Spinal cord (tissue), 10 donors: ENCODE data around the gene B4GALT6. TPM values are rescaled to one million over a fixed set of nuclear protein-coding genes. Genes with fewer than 3 reads are reported as not detected.
"Not testable (repeated sequence)": the region's sequence is repeated elsewhere in the genome, so short reads cannot be mapped to it uniquely, and the experiment has no call there.

Experiments used
- DNase-seq, 6 donors: peaks; one replicate each; pipeline versions ENCODE4 v3.0.0 to v3.0.0-alpha.2; 2013 to 2015; ENCODE audit warnings: low spot score in 6 of 6, low read depth in 4 of 6
- H3K27ac ChIP-seq: one replicate; pipeline ENCODE4 v1.5.1; 2013; ENCODE audit warnings: low read depth, low read length, control low read depth
- H3K27me3 ChIP-seq: one replicate; pipeline ENCODE4 v1.6.1; 2013; ENCODE audit warnings: low read length; ENCODE audit not compliant: control insufficient read depth, insufficient read depth
- H3K36me3 ChIP-seq: one replicate; pipeline ENCODE4 v1.6.1; 2013; ENCODE audit warnings: low read length; ENCODE audit not compliant: control insufficient read depth, insufficient read depth
- H3K4me1 ChIP-seq: one replicate; pipeline ENCODE4 v1.6.1; 2013; ENCODE audit warnings: low read length; ENCODE audit not compliant: control insufficient read depth, insufficient read depth
- H3K4me3 ChIP-seq: one replicate; pipeline ENCODE4 v1.5.1; 2013; ENCODE audit warnings: low read depth, low read length, control low read depth
- H3K9me3 ChIP-seq: one replicate; pipeline ENCODE4 v1.6.1; 2013; ENCODE audit warnings: low read length; ENCODE audit not compliant: control insufficient read depth, insufficient read depth
- WGBS: methylation state at CpG from one replicate; pipeline ENCODE4 v1.1.5; 2013; ENCODE audit warnings: missing lambda C conversion rate; ENCODE audit not compliant: insufficient coverage; 5-methylcytosine and 5-hydroxymethylcytosine counted together
- long read RNA-seq, 4 donors: transcript quantifications; one replicate each; lab custom pipeline, GENCODE V29; 2026
- polyA plus RNA-seq, 2 donors: library from polyadenylated mRNA; unstranded; fragments of 120-200 nt; gene quantifications; one replicate each; pipeline ENCODE4 v1.2.1, GENCODE V29; 2013; ENCODE audit not compliant: insufficient read length in 2 of 2
- total RNA-seq, 2 donors: library from RNA; depleted of rRNA in 1 of 2; stranded (reverse); fragments of 120-200 nt in 1 of 2; fragments of >200 nt in 1 of 2; gene quantifications; one replicate each; pipeline versions ENCODE4 v1.2.3 to v1.2.4, GENCODE V29; 2013 to 2014
- donor health status: healthy.

Gene B4GALT6
- total RNA-seq (10 to 100 TPM; 15.2 to 52.3 TPM), polyA plus RNA-seq (10 to 100 TPM; 41.5 to 54.6 TPM)
- long read RNA-seq, donor 1, transcript B4GALT6-202 (9 exons, 3,891 nt) = major isoform, 8 of 8 reads
- long read RNA-seq, donor 1, partial matches to known transcripts = 0 of 8 reads
- long read RNA-seq, donor 1, other reads (novel, unspliced or antisense) = 0 of 8 reads
- long read RNA-seq, donor 2, partial matches to known transcripts = 0 of 2 reads
- long read RNA-seq, donor 2, other reads (novel, unspliced or antisense) = 0 of 2 reads
- long read RNA-seq, donor 3, partial matches to known transcripts = 0 of 1 reads
- long read RNA-seq, donor 3, other reads (novel, unspliced or antisense) = 0 of 1 reads
- long read RNA-seq, donor 4 = 0 reads

- H3K27ac ChIP-seq = peak within 1 kb of the TSS; percentile 81
- H3K36me3 ChIP-seq = no peaks in the 10 kb centered on the region
- peak in 5 of 6 donors; percentile 33 to 84 (median 47) for DNase-seq
- no peaks in the 10 kb centered on the region for H3K9me3 ChIP-seq
- peak within 1 kb of the TSS; percentile 80 for H3K4me3 ChIP-seq
- under 1% methylated on average over 83 of the region's 86 CpGs for whole genome bisulfite sequencing
- H3K27me3 ChIP-seq = no peaks in the 10 kb centered on the region
- H3K4me1 ChIP-seq = peaks cover 10% of the 10 kb centered on the region
Observed at GRCh38 chr18:31684279-31685096, at the start of gene B4GALT6. B4GALT6 (minus strand) TSS chr18:31684581; CDS start chr18:31684426, 155 bp downstream.

GRCh38 chr18:31731628-31732027 is 47.2 kb upstream of the B4GALT6 start:
- Histone ChIP-seq H3K4me1 (no peaks in the 10 kb centered on the region), H3K9me3 (peaks cover 1% of the 10 kb centered on the region), H3K4me3 (no peak overlapping the region), H3K27me3 (no peaks in the 10 kb centered on the region), H3K36me3 (no peaks in the 10 kb centered on the region), H3K27ac (no peak overlapping the region)
- peak in 1 of 6 donors; percentile 5 for DNase-seq
- WGBS = no CpG with 5 or more reads among the region's 3 CpGs

- not testable (repeated sequence) for H3K27me3 ChIP-seq, H3K9me3 ChIP-seq, H3K36me3 ChIP-seq, H3K4me3 ChIP-seq, H3K27ac ChIP-seq, DNase-seq, H3K4me1 ChIP-seq
- no CpG with 5 or more reads among the region's 2 CpGs for WGBS
Observed at GRCh38 chr18:31729196-31729595, 44.8 kb upstream of the B4GALT6 start.

GRCh38 chr18:31723990-31724711 is 39.8 kb upstream of the B4GALT6 start:
- peak in 2 of 6 donors; percentile 46 to 50 for DNase-seq
- no peaks in the 10 kb centered on the region for H3K36me3 ChIP-seq
- H3K4me3 ChIP-seq = peak overlapping the region; percentile 63
- no peaks in the 10 kb centered on the region for H3K9me3 ChIP-seq
- H3K27ac ChIP-seq = no peak overlapping the region
- whole genome bisulfite sequencing = 8% methylated on average over 43 of the region's 43 CpGs
- H3K27me3 ChIP-seq = no peaks in the 10 kb centered on the region
- peaks cover 11% of the 10 kb centered on the region for H3K4me1 ChIP-seq

- peak in 2 of 6 donors; percentile 15 to 19 for DNase-seq
- Histone ChIP-seq H3K27me3 (no peaks in the 10 kb centered on the region), H3K4me3 (peak overlapping the region; percentile 63), H3K36me3 (no peaks in the 10 kb centered on the region), H3K27ac (no peak overlapping the region), H3K4me1 (peaks cover 11% of the 10 kb centered on the region), H3K9me3 (no peaks in the 10 kb centered on the region)
- 36% methylated on average over 4 of the region's 7 CpGs for WGBS
Observed at GRCh38 chr18:31723639-31723989, 39.2 kb upstream of the B4GALT6 start.

- Histone ChIP-seq H3K27me3 (no peaks in the 10 kb centered on the region), H3K9me3 (no peaks in the 10 kb centered on the region), H3K4me1 (peaks cover 11% of the 10 kb centered on the region), H3K4me3 (no peak overlapping the region), H3K27ac (no peak overlapping the region), H3K36me3 (no peaks in the 10 kb centered on the region)
- WGBS = 0% methylated on average over 2 of the region's 7 CpGs
- DNase-seq = peak in 5 of 6 donors; percentile 69 to 93 (median 78)
Observed at GRCh38 chr18:31722369-31722957, 38.1 kb upstream of the B4GALT6 start.

GRCh38 chr18:31721601-31722000 is 37.2 kb upstream of the B4GALT6 start:
- H3K4me1 ChIP-seq = peaks cover 11% of the 10 kb centered on the region
- peak in 2 of 6 donors; percentile 7 to 62 for DNase-seq
- no peak overlapping the region for H3K4me3 ChIP-seq
- H3K36me3 ChIP-seq = no peaks in the 10 kb centered on the region
- no CpG with 5 or more reads among the region's 3 CpGs for WGBS
- no peaks in the 10 kb centered on the region for H3K27me3 ChIP-seq
- no peak overlapping the region for H3K27ac ChIP-seq
- no peaks in the 10 kb centered on the region for H3K9me3 ChIP-seq

- DNase-seq = no peak
- WGBS = 79% methylated on average over 5 of the region's 7 CpGs
- Histone ChIP-seq H3K9me3 (no peaks in the 10 kb centered on the region), H3K27ac (no peak overlapping the region), H3K36me3 (no peaks in the 10 kb centered on the region), H3K27me3 (no peaks in the 10 kb centered on the region), H3K4me1 (peaks cover 11% of the 10 kb centered on the region), H3K4me3 (no peak overlapping the region)
Observed at GRCh38 chr18:31720867-31721266, 36.5 kb upstream of the B4GALT6 start.

GRCh38 chr18:31719363-31720006 is 35.1 kb upstream of the B4GALT6 start:
- H3K4me3 ChIP-seq = no peak overlapping the region
- no peak for DNase-seq
- no peak overlapping the region for H3K27ac ChIP-seq
- no peaks in the 10 kb centered on the region for H3K9me3 ChIP-seq
- H3K27me3 ChIP-seq = no peaks in the 10 kb centered on the region
- peaks cover 10% of the 10 kb centered on the region for H3K4me1 ChIP-seq
- WGBS = 100% methylated on average over 5 of the region's 7 CpGs
- no peaks in the 10 kb centered on the region for H3K36me3 ChIP-seq
